Caco-2 (cell line): ENCODE measurements around the gene ASAP2. TPM values are rescaled to one million over a fixed set of nuclear protein-coding genes. Genes with fewer than 3 reads are reported as not detected.

Source experiments
- BruUV-seq: library from RNA; stranded (reverse); fragments of 400-500 nt; replicated peaks from 2 replicates; lab custom pipeline; 2021; lab: Mats Ljungman, UMichigan
- CTCF ChIA-PET: fragments of 300-600 bp; sonication (Branson Sonifier 250); formaldehyde crosslinking; loops from one replicate; lab custom pipeline; 2022; ENCODE audit warnings: antibody characterized with exemption; lab: Charles Lee
- POLR2A ChIA-PET: fragments of 300-600 bp; sonication (Branson Sonifier 250); formaldehyde crosslinking; loops from one replicate; lab custom pipeline; 2022; ENCODE audit warnings: antibody characterized with exemption; lab: Charles Lee
- DNase-seq, 2 experiments: peaks; one replicate each; pipeline versions ENCODE4 v3.0.0 to v3.0.0-alpha.2; 2020 to 2022
- H3K27me3 ChIP-seq: replicated peaks from 2 replicates; pipeline ENCODE4 v1.6.0; 2011; ENCODE audit warnings: low read length; ENCODE audit not compliant: control insufficient read depth, insufficient read depth
- H3K36me3 ChIP-seq: 2 replicates; pipeline ENCODE4 v1.5.1; 2011; ENCODE audit warnings: low read length; ENCODE audit not compliant: control insufficient read depth, insufficient read depth
- H3K4me1 ChIP-seq: fragments of 250-450 bp; sonication (Bioruptor Pico); 2 replicates; pipeline ENCODE4 v1.5.1; 2020; ENCODE audit warnings: mild to moderate bottlenecking
- H3K4me3 ChIP-seq: 2 replicates; pipeline ENCODE4 v1.5.1; 2011; ENCODE audit warnings: low read depth, mild to moderate bottlenecking, control low read depth, low read length
- H3K9me3 ChIP-seq: fragments of 250-450 bp; sonication (Bioruptor Pico); 2 replicates; pipeline ENCODE4 v1.5.1; 2020; ENCODE audit warnings: mild to moderate bottlenecking, moderate library complexity
- H3K27ac Mint-ChIP-seq: one replicate; pipeline ENCODE4 v1.8.0; 2022; ENCODE audit warnings: mixed read lengths; ENCODE audit not compliant: unreplicated experiment
- H3K27me3 Mint-ChIP-seq: one replicate; pipeline ENCODE4 v1.8.0; 2022; ENCODE audit warnings: mixed read lengths; ENCODE audit not compliant: insufficient read depth, unreplicated experiment
- H3K36me3 Mint-ChIP-seq: one replicate; pipeline ENCODE4 v1.8.0; 2022; ENCODE audit warnings: mild to moderate bottlenecking, mixed read lengths; ENCODE audit not compliant: insufficient read depth, unreplicated experiment
- H3K4me1 Mint-ChIP-seq: one replicate; pipeline ENCODE4 v1.8.0; 2022; ENCODE audit warnings: low read depth, mixed read lengths; ENCODE audit not compliant: unreplicated experiment
- H3K4me3 Mint-ChIP-seq: one replicate; pipeline ENCODE4 v1.8.0; 2022; ENCODE audit warnings: mild to moderate bottlenecking, moderate library complexity, mixed read lengths; ENCODE audit not compliant: unreplicated experiment
- H3K9me3 Mint-ChIP-seq: one replicate; pipeline ENCODE4 v1.8.0; 2022; ENCODE audit warnings: mixed read lengths; ENCODE audit not compliant: unreplicated experiment
- intact Hi-C: fragments of 100-400 bp; cut with micrococcal nuclease; formaldehyde crosslinking; loops from one replicate; pipeline ENCODE4 v1.10.0; 2022; ENCODE audit not compliant: unreplicated experiment
- total RNA-seq: library from RNA; stranded (reverse); gene quantifications from 2 replicates; pipeline ENCODE4 v1.2.3, GENCODE V29; 2022
- TF ChIP-seq, protein P1 (sequence below), 2 experiments: fragments of 200-600 bp in 1 of 2; IDR thresholded peaks; 1 replicate in 1 of 2; 2 replicates in 1 of 2; pipeline versions ENCODE4 v1.5.1 to v1.8.0; 2011 to 2022; ENCODE audit warnings: antibody characterized with exemption in 1 of 2, control low read depth in 1 of 2, inconsistent platforms in 1 of 2, low read depth in 1 of 2, low read length in 1 of 2, mild to moderate bottlenecking in 1 of 2, moderate library complexity in 1 of 2; ENCODE audit not compliant: insufficient read depth in 1 of 2, severe bottlenecking in 1 of 2, unreplicated experiment in 1 of 2

Gene ASAP2
- total RNA-seq, 1 experiment from 2014 or later: 25.6 TPM

DNA sequence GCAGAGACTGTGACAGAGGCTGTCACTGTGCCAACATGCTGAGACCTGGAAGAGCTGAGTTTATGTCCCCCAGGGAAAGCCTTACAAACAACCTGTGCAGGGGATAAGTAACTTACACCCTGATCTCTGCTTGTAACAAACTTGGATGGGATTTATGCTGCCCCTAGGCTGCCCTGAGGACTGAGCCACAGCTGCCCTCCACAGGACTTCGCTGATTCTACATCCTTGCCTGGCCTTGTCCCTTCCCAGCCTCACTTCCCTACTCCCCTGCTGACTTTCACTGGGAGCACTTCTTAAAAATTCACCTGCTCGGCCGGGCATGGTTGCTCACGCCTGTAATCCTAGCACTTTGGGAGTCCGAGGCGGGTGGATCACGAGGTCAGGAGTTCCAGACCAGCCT lies 45.9 kb upstream of the ASAP2 start:
- Histone ChIP-seq H3K4me1 (no peaks in the 10 kb centered on the region), H3K36me3 (no peaks in the 10 kb centered on the region), H3K9me3 (no peaks in the 10 kb centered on the region), H3K27me3 (no peaks in the 10 kb centered on the region), H3K4me3 (no peak overlapping the region)
- no peaks in the 10 kb centered on the region for H3K9me3 Mint-ChIP-seq
- H3K36me3 Mint-ChIP-seq: no peaks in the 10 kb centered on the region
- TF ChIP-seq, protein P1, sequence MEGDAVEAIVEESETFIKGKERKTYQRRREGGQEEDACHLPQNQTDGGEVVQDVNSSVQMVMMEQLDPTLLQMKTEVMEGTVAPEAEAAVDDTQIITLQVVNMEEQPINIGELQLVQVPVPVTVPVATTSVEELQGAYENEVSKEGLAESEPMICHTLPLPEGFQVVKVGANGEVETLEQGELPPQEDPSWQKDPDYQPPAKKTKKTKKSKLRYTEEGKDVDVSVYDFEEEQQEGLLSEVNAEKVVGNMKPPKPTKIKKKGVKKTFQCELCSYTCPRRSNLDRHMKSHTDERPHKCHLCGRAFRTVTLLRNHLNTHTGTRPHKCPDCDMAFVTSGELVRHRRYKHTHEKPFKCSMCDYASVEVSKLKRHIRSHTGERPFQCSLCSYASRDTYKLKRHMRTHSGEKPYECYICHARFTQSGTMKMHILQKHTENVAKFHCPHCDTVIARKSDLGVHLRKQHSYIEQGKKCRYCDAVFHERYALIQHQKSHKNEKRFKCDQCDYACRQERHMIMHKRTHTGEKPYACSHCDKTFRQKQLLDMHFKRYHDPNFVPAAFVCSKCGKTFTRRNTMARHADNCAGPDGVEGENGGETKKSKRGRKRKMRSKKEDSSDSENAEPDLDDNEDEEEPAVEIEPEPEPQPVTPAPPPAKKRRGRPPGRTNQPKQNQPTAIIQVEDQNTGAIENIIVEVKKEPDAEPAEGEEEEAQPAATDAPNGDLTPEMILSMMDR (IDR thresholded peaks at IDR 0.05; ENCODE audit: insufficient read depth in 1 of 2, low read depth in 1 of 2, low read length in 1 of 2, severe bottlenecking in 1 of 2, unreplicated experiment in 1 of 2): peak in 1 of 2 experiments; percentile 21
- H3K27me3 Mint-ChIP-seq: no peaks in the 10 kb centered on the region
- H3K4me1 Mint-ChIP-seq: no peaks in the 10 kb centered on the region
- H3K27ac Mint-ChIP-seq: no peak overlapping the region
- ChIA-PET CTCF (no interaction called here), POLR2A (no interaction called here)
- peak in 1 of 2 experiments; percentile 24 for DNase-seq
- no TSS peak for BruUV-seq
- intact Hi-C loops: no loop called here
- H3K4me3 Mint-ChIP-seq: no peak overlapping the region

GRCh38 chr2:9162841-9163240 lies 43.8 kb upstream of the ASAP2 start:
- Mint-ChIP-seq H3K9me3 (no peaks in the 10 kb centered on the region), H3K4me3 (no peak overlapping the region), H3K4me1 (peaks cover 15% of the 10 kb centered on the region), H3K27ac (no peak overlapping the region), H3K27me3 (no peaks in the 10 kb centered on the region), H3K36me3 (no peaks in the 10 kb centered on the region)
- ChIA-PET POLR2A (no interaction called here), CTCF (no interaction called here)
- intact Hi-C loops: no loop called here
- H3K4me3 ChIP-seq: no peak overlapping the region
- H3K4me1 ChIP-seq: peaks cover 15% of the 10 kb centered on the region
- H3K36me3 ChIP-seq: no peaks in the 10 kb centered on the region
- TF ChIP-seq, protein P1 (IDR thresholded peaks at IDR 0.05; ENCODE audit: insufficient read depth in 1 of 2, low read depth in 1 of 2, low read length in 1 of 2, severe bottlenecking in 1 of 2, unreplicated experiment in 1 of 2): no peak
- no TSS peak for BruUV-seq
- no peaks in the 10 kb centered on the region for H3K27me3 ChIP-seq
- no peaks in the 10 kb centered on the region for H3K9me3 ChIP-seq
- no peak for DNase-seq

GRCh38 chr2:9163306-9164111 lies 43.1 kb upstream of the ASAP2 start:
- BruUV-seq: no TSS peak
- POLR2A ChIA-PET: no interaction called here
- DNase-seq: no peak

More at GRCh38 chr2:9163306-9164111, 43.1 kb upstream of the ASAP2 start:
- intact Hi-C loops: no loop called here
- Mint-ChIP-seq H3K4me1 (peaks cover 22% of the 10 kb centered on the region), H3K36me3 (no peaks in the 10 kb centered on the region), H3K4me3 (no peak overlapping the region), H3K27ac (no peak overlapping the region), H3K27me3 (no peaks in the 10 kb centered on the region), H3K9me3 (no peaks in the 10 kb centered on the region)
- Histone ChIP-seq H3K27me3 (no peaks in the 10 kb centered on the region), H3K4me1 (peaks cover 22% of the 10 kb centered on the region), H3K36me3 (no peaks in the 10 kb centered on the region), H3K9me3 (no peaks in the 10 kb centered on the region), H3K4me3 (no peak overlapping the region)
- CTCF ChIA-PET: no interaction called here
- TF ChIP-seq, protein P1 (IDR thresholded peaks at IDR 0.05; ENCODE audit: insufficient read depth in 1 of 2, low read depth in 1 of 2, low read length in 1 of 2, severe bottlenecking in 1 of 2, unreplicated experiment in 1 of 2): no peak
